Dermis microvascular lymphatic vessel endothelial cell (primary cell): Measurements from ENCODE around the gene ELL2. TPM values are rescaled to one million over a fixed set of nuclear protein-coding genes. Genes with fewer than 3 reads are reported as not detected.
A peak's percentile ranks its signal among the peaks of the same experiment; 100 is the strongest.

Experiments used
- DNase-seq, 2 donors: peaks; one replicate each; pipeline versions ENCODE4 v3.0.0 to v3.0.0-alpha.2; 2010; ENCODE audit warnings: low read depth in 2 of 2
- total RNA-seq: library from RNA; depleted of rRNA; stranded (reverse); fragments of >200 nt; gene quantifications from 2 replicates; pipeline ENCODE4 v1.2.1, GENCODE V29; 2014

ELL2 gene
- 8.0 and 12.1 TPM in 2 replicates for total RNA-seq

DNA sequence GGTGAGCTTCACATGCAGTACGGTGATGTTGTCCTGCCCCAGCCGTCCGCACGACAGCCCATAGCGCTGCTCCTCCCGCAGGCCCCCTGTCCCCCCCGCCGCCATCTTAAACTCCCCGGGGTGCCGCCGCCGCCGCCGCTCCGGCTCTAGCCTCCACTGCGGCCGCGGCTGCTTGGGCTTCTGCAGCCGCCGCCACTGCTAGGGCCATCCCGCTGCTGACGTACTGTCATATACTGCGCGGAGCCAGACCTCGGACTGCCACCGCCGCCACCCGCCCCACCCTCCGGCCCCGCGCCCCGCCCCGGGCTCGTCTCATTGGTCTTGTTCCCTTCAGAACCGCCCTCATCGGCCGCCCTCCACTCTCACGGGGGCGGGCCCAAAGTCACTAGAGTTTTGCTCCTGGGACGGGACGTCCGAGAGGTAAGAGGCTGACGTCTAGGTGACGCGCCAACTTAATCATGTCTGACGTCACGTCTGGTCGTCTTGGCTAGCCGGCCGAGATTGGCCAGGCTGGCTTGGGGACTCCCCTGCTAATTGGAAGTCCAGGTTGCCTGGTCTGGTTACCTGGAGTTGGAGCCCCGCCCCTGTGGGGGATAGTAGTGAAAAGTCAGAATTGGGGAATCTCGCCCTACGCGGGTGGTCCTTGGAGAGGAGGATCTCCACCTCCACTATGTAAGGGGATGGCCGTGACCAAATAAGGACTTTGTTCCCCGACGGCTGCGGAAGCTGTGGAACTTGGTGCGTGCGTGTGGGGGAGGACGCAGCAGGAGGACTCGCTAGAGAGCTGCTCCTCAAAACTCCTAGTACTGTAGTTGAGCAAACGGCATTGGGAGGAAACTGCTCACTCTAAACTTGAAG, at the start of gene ELL2:
TSS of gene ELL2 (minus strand) at position 235 of the 858 bp plus-strand sequence. CDS start at position 105, 130 bp downstream.
- peak; percentile 87 to 98 for DNase-seq

DNA sequence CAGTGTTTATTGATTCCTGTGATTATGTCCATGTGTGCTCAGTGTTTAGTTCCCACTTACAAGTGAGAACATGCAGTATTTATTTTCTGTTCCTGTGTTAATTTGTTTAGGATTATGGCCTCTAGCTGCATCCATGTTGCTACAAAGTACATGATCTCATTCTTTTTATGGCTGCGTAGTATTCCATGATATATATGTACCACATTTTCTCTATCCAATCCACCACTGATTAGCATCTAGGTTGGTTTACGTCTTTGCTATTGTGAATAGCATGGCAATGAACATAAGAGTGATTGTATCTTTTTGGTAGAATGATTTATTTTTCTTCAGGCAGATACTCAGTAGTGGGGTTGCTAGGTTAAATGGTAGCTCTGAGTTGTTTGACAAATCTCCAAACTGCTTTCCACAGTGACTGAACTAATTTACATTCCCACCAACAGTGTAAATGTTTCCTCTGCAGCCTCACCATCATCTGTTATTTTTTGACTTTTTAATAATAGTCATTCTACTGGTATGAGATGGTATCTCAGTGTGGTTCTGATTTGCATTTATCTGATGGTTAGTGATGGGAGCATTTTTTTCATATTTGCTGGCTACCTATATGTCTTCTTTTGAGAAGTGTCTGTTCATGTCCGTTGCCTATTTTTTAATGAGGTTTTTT, 47.5 kb upstream of the ELL2 start:
- DNase-seq, result no peak

DNA sequence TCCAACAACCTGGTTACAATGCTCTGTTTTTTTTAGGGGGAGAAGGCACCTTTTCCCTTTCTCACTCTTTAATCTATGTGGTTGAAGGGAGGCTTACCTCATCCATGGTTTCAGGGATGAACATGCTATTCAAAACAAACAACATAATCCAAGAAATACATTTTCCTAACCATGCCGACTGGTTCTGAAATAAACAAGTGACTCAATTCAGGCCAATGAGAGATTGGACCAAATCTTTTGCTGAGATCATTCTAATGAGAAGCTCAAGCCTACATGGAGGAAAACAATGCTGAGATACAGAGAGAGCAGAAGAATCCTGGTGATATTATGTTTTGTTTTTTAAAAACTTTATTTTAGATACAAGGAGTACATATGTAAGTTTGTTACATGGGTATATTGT, 46.8 kb upstream of the ELL2 start:
- no peak for DNase-seq

DNA sequence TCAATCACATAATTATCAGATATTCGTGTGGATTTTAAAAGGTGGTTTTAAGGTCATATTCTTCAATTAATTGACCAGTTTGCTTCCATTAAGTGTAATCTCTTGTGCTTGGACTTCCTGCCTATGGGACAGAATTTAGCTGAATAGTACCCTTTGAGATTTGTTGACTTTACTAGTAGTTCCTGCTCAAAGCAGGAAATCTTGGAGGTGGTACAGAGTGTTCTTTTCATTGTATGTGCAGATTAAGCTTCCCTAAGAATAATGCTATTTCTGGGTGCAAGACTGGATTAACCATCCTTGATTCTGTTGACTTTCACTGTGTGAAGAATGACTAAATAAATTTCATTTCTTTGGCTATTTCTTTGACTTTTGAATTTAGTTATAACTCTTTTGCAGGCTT, 45.4 kb upstream of the ELL2 start:
- DNase-seq, result peak in 1 of 2 donors; percentile 5

DNA sequence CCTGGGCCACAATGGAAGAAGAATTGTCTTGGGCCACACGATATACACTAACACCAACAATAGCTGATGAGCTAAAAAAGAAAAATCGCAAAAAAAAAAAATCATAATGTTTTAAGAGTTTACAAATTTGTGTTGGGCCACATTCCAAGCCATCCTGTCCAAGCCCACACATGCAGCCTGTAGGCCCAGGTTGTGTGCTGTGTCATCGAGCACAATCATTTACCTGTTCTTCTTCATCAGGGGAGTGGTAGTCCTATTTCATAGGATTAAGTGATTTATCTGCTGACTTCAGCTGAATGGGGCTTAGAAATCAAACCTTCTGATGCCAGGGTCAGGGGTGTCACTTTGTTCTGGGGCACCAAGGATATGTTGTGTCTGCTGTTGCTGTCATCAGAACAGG, 44.6 kb upstream of the ELL2 start:
- DNase-seq, result no peak

DNA sequence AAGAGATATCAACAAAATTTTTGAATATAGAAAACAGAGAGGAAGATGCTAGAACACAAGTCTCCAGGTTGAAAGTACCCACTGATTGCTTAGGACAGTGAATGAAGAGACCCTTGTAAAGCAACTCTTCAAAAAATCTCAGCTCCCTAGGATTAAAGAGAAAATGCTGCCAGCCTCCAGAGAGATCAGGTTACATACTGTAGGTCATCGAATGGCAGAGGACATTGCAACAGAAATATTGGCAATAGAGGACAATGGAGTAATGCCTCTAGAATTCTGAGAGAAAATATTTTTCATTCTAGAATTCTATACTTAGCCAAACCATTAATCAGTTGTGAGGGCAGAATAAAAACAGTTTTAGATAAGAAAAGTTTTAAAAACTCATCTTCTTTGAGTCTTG, 43.1 kb upstream of the ELL2 start:
- no peak for DNase-seq

DNA sequence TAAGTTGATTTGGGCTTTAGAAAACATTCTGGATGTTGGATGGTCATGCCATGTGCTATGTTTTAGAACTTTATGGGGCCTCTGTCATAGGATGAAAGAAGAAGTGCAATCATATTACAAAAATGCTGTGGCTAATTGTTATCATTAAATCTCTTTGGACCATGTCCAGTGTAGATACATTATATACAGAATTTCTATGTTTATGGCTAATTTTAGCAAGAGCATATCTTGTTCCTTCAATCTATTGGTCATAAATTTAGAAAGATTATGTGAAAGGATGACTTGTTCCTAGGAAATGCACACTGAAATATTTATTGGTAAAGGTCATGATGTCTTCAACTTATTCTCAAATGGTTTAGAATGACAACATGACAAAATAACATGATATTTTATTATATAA, 42.4 kb upstream of the ELL2 start:
- DNase-seq, result no peak

DNA sequence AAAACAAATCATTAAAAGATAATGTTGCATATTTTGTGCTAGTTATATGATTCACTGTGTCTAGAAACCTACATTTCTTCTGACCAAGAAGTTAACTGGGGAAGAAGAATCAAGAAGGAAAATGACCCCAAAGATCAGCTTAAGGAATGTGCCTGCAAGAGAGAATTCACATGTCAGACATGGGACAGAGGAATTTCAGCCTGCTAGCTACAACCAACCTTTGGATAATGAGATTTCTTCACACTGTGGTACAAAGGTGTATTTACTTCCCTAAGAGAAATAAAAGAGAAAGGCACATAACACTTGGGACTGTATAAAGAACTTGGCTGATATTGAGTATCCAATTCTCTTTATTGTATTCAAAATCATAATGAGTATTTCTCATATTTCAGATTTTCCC, 39.6 kb upstream of the ELL2 start:
- no peak for DNase-seq

DNA sequence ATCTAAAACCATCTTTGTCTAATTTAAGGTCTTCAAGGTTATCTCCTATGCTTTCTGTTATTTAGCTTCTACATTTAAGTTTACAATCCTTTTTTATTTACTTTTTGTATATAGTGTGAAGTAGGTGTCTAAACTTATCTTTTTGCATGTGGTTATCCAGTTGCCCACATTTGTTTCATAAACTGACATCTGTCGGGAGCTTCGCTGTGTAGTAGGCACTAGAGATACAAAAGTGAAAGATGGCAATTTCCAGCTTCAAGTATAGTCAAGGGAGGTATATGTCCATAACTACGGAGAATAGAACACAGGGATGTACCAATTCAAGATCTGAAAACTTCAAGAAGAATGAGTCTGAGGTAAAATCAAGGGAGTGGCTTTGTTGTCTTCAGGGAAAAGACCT, 38.7 kb upstream of the ELL2 start:
- no peak for DNase-seq

DNA sequence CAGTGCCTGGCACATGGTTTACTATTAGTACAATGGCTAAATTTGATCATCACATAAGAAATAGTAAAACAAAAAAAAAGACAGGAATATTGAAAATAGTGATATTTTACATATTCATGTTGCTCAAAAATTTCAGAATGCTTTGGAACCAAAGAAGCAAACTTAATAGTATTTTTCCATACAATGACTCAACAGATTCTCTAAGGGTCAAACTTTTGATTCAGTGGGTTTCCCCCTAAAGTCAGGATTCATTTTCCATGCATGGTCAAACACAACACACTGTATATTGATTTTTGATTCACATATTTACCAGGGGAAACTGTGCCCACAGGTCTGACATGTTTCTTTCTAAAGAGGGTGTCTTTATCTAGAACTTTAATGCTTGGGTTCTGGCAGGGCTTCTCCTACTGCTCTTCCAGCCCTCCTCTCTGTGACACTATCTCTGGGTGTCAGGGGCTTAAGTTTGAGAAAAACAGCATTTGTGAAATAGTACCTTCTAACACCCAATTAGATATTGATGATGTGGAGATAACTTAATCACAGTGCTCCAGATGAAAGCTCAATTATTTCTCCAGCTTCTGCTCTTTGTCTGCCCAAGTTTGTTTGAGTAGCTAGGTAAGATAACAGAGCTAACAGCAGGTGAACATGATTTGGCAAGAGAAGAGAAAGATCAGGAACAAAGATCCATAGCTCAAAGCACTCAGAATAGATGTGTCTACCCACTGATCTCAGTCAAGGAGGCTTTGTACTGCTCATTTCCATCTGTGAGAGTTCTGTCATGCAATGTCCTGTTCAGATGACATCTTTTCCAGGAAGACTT, 35.5 kb upstream of the ELL2 start:
- DNase-seq, result no peak

DNA sequence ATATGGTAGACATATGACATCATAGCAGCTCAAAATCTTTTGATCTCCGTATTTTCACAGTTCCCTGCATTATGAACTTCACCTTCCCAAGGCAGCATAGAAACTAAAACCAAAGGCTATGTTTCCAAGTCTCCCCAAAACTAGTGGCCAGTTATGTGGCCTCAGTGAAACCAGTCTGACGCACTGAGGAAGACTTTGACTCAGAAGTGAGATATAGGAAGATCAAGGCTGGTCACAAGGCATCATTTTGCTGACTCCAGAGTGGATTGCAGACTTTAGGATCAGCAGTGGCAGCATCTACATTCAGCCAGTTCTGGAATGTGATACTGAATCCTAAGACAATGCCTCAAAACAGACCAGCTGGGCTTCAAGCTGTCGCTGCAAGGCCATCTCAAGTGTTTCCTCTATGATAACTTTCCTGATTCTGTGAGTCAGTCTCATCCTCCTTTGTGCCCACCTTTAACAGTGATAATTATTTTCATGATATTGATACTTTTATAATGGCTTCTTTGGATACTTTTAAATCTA, 34.4 kb upstream of the ELL2 start:
- DNase-seq, result no peak

DNA sequence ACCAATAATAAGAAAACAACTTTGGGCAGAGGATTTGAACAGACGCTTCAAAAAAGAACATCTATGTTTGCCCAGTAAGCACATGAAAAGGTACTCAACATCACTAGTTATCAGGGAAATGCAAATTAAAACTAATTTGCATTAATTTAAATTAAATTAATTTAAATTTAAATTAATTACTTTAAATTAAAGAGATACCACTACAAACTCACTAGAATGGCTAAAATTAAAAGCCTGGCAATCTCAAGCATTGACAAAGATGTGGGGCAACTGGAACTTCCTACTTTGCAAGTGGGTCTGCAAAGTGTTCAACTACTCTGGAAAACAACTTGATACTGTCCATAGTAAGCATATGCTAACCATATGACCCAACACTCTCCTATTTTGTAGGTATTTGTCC, 32.1 kb upstream of the ELL2 start:
- no peak for DNase-seq

DNA sequence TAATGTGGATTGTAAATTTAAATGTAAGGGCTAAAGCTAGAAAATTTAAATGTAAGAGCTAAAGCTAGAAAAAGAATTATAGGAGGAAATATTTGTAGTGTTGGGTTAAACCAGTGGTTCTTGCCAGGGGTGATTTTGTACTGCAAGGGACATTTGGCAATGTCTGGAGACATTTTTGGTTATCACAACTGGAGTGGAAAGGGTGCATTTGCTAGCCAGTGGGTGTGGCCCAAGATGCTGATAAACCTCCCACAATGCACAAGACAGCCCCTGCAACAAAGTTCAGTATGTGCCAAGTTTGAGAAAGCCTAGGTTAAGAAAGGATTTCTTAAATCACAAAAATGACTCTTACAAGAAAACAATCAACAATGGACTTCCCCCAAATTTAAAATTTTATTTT, 31.6 kb upstream of the ELL2 start:
- DNase-seq, result no peak

DNA sequence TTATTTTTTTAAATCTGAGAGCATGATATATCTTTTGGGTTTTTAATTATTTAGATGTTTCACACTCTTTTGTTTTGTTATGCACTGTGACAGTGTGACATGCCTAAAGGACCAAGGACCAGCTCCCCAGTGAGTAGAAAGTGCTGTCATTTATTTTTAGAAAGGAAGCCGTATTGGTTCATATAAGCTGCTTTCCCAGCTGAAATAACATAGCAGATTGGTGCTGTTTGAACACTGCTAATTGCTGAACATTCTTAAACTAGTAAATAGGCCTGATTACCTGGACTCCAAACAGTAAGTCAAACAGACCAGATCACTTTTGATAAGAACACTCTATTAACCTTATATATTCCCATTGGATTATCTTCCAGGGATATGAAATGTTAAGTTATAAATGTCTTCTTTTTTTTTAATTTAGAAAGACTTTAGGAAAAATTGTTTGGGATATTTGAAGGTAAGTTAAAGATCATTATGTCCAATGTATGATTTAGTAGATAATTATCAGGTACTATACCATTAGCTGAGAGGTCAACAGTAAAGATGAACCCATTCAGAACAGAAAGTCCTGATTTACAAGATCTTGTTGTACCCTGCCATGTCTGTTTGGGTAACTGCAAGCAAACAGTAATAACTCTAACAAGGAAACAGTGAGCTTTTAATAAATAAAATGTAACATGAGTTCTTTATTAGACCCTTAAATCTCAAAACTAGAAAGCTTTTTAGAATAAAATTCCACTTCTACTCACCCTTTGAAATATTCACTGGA, 27.8 kb upstream of the ELL2 start:
- DNase-seq, result peak in 1 of 2 donors; percentile 24

DNA sequence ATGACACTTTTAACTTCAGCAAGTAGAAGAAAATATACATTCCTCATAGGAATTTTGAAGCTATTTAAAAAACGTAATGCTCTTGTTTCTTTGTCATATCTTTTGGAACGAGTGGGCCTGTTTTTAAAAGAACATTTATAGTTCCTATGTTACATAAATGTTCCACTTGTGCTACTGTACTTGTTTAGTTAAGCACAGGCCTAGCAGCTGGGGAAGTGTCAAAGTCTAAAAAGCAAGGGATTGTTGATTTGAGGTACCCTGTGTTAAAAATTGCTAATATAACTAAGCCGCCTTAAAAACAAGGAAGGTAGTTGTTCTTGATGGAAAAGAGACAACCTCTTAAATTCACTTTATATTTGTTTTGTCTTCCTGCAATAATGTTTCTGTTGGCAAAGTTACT, 27.2 kb upstream of the ELL2 start:
- no peak for DNase-seq

DNA sequence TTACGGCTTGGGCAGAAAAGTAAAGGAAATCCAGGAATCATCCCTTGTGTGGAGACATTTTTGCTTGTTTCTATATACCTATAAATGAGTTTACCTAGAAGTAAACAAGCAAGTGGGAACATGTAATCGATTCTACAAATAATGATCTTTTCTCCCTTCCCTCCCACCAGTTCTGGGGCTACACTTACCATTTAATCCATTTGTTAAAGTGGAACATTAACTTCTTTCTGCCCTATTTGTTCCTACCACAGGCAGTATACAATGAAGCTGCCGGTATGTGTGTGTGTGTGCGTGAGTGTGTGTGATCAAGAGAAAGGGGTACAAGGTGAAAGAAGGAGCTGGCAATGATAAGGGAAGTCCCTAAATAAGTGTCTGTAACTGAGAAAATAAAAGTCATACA, 26.4 kb upstream of the ELL2 start:
- no peak for DNase-seq

DNA sequence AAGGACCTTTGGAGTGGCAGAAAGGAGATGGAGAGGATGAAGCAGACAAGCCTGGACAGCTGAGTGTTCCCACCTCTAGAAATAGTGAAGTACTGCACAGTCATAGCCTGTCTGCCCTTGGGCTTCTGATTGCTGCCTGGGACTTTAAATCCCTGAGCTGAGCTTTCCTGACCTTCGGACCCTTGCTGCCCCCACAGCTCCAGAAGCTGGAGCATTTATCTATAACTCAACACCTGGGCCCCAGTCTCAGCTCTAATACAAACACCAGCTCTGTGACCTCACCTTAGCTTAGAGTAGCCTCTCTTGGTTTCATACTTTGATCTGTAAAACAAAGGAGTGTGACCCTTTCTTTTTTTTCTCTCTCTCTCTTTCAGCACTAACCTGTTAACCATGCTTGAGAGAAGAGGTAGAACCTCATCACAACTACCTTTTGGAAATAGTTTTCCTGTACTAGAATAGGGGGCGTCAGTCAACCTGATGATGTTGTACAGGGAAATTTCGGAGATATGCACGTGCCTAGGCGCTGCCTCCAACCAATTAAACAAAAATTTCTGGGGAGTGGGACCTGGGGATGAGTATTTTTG, 25.4 kb upstream of the ELL2 start:
- no peak for DNase-seq

DNA sequence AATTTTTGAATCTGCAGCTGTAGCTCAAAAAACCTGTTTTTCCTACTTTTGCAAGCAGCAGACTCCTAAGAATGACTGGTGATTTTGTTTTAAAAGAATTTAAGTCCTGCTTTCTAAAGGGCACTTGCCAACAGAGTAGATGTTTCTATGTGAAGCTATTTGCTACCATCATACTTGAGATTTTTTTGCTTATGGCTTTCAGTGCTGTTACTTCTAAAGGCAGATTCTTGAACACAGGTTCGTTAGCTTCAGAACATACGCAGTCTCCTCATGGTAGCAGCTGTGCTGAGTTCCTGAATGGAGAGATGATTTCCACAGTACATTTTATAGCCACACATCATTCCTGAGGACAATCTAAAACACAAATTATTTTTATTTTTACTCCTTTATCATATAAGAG, 24.4 kb upstream of the ELL2 start:
- no peak for DNase-seq

DNA sequence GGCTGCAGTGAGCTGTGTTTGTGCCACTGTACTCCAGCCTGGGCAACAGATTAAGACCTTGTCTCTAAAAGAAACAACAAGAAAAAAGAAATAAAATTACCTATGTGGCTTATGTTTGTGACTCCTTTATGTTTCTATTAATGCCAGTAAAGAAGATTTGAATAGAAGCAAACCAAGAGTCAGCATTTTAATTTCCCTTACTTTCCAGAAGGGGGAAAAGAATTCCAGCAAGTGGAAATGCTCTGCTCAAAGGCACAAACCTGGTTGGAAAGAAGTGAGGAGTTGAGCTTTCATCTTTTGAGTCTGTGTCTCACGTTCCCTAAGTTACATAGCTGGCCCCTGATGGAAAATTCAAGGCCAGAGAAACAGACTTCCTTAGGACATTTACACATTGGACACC, 23.6 kb upstream of the ELL2 start:
- DNase-seq, result no peak

DNA sequence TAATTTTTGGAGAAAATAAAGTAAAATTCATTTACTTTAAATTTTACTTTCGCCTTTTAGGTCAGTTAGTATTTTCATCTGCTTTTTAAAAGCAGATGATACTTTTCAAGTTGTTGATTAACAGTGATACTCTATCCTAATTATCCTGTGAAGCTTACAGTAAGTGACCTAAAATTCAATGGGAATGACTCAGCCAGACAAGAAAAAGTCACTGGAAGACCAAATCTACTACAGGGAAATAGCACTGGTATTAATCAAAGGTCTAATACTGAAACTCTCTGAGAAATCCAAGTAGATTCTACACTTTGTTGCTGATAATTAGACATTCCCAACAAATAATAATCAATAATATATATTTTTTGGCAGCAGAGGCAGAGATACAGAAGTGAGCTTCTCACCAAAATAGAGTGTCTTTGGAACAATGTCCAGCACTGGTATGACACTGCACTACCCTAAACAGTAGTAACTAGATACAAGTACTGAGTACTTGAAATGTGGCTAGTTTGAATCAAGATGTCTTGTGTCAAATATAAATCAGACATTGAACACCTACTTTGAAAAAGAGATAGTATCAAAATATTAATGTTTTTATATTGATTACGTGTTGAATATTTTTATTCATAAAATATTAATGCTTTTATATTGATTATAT, 22.8 kb upstream of the ELL2 start:
- no peak for DNase-seq
